ENCODE data around the gene RTP2. TPM values are rescaled to one million over a fixed set of nuclear protein-coding genes. Genes with fewer than 3 reads are reported as not detected.

Gene RTP2
- total RNA-seq, 1 donor from 2014 or later = not detected

- Mint-ChIP-seq H3K36me3 (peaks cover 31% of the 10 kb centered on the region), H3K27me3 (peaks cover 5% of the 10 kb centered on the region), H3K9me3 (no peaks in the 10 kb centered on the region), H3K4me3 (no peak overlapping the region), H3K4me1 (ENCODE audit: unreplicated experiment) (peaks cover 15% of the 10 kb centered on the region), H3K27ac (no peak overlapping the region)
- no peak for TF ChIP-seq CTCF (conservative IDR thresholded peaks at IDR 0.05)
- DNase-seq (ENCODE audit: extremely low spot score, unreplicated experiment) = no peak
Measured at GRCh38 chr3:187734841-187735240, 32.5 kb upstream of the RTP2 start.

GRCh38 chr3:187733371-187733770 lies 31.0 kb upstream of the RTP2 start:
- peaks cover 10% of the 10 kb centered on the region for H3K4me1 Mint-ChIP-seq (ENCODE audit: unreplicated experiment)
- no peak overlapping the region for H3K4me3 Mint-ChIP-seq
- H3K27me3 Mint-ChIP-seq = peaks cover 5% of the 10 kb centered on the region
- peaks cover 36% of the 10 kb centered on the region for H3K36me3 Mint-ChIP-seq
- peak; percentile 40 for DNase-seq (ENCODE audit: extremely low spot score, unreplicated experiment)
- no peak for TF ChIP-seq CTCF (conservative IDR thresholded peaks at IDR 0.05)
- H3K27ac Mint-ChIP-seq = no peak overlapping the region
- no peaks in the 10 kb centered on the region for H3K9me3 Mint-ChIP-seq

GRCh38 chr3:187729598-187729997 lies 27.2 kb upstream of the RTP2 start:
- no peak for DNase-seq (ENCODE audit: extremely low spot score, unreplicated experiment)
- Mint-ChIP-seq H3K4me1 (ENCODE audit: unreplicated experiment) (peaks cover 6% of the 10 kb centered on the region), H3K9me3 (no peaks in the 10 kb centered on the region), H3K27ac (no peak overlapping the region), H3K4me3 (no peak overlapping the region), H3K36me3 (peaks cover 42% of the 10 kb centered on the region), H3K27me3 (no peaks in the 10 kb centered on the region)
- no peak for TF ChIP-seq CTCF (conservative IDR thresholded peaks at IDR 0.05)

GRCh38 chr3:187728940-187729583 lies 26.7 kb upstream of the RTP2 start:
- Mint-ChIP-seq H3K36me3 (peaks cover 47% of the 10 kb centered on the region), H3K4me1 (ENCODE audit: unreplicated experiment) (peaks cover 6% of the 10 kb centered on the region), H3K9me3 (no peaks in the 10 kb centered on the region), H3K4me3 (no peak overlapping the region), H3K27ac (no peak overlapping the region), H3K27me3 (no peaks in the 10 kb centered on the region)
- no peak for TF ChIP-seq CTCF (conservative IDR thresholded peaks at IDR 0.05)
- no peak for DNase-seq (ENCODE audit: extremely low spot score, unreplicated experiment)

GRCh38 chr3:187728248-187728647 lies 25.9 kb upstream of the RTP2 start:
- Mint-ChIP-seq H3K9me3 (no peaks in the 10 kb centered on the region), H3K4me1 (ENCODE audit: unreplicated experiment) (peaks cover 6% of the 10 kb centered on the region), H3K36me3 (peaks cover 51% of the 10 kb centered on the region), H3K4me3 (no peak overlapping the region), H3K27me3 (no peaks in the 10 kb centered on the region), H3K27ac (no peak overlapping the region)
- no peak for DNase-seq (ENCODE audit: extremely low spot score, unreplicated experiment)
- no peak for TF ChIP-seq CTCF (conservative IDR thresholded peaks at IDR 0.05)

Data from type B pancreatic cell (in vitro differentiated cells).